ENCODE data around the gene RNF11. TPM values are rescaled to one million over a fixed set of nuclear protein-coding genes. Genes with fewer than 3 reads are reported as not detected.

RNF11 gene
- polyA plus RNA-seq, 4 donors, result 123 to 165 (median 137) TPM

DNA sequence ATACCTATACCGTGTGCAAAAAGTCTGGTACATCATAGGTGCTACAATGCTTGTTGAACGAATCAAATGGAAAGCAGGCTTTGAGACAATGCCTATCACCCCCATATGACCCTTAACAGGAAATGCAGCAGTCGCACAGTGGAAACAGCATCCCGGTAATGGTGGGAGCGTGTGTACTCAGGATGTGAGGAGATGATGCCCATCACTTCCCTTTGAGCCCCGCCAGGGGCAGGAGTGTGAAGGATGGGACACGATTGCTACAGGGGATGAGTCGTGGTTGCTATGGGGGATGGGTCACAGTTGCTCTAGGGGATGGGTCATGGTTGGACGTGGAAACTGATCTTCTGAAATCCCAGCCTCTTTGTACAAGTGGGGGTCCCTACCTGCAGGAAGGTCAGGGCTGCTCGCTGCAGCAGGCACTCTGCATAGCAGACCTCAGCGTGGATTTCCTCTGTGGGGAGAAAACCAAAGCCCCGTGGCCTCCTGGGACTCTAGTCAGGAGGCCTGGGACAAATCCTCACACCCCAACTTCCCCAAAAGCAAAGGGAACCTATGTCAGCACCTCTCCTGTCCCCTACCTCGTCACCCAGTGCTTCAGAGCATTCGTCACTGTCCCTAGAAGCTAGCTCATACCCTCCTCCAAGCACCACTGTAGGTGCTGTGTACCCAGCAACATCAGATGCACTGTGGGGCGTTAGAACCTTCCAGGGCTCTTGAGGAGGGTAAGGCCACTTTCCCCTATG, 75.0 kb downstream of the RNF11 start:
- DNase-seq (ENCODE audit: low read depth in 4 of 4, low spot score in 3 of 4), result no peak

DNA sequence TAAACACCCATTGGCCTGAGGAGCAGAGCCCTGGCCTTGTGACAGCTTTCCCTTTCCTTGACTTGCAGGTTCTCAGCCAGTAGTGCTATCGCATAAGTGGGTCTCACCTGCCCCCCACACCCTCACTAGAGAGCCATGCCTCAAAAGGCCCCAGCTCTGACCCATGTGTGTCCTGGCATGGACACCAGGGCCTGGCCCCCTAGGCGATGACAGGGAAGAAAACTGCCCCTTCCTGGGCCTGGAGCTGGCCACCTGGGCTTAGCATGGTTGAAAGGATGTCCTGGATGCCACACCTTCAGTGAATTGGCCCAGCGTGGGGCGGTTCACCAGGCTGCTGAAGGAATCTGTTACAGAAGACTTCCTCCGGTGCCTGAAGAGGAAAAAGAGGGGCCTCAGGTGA, 75.8 kb downstream of the RNF11 start:
- DNase-seq (ENCODE audit: low read depth in 4 of 4, low spot score in 3 of 4), result no peak

DNA sequence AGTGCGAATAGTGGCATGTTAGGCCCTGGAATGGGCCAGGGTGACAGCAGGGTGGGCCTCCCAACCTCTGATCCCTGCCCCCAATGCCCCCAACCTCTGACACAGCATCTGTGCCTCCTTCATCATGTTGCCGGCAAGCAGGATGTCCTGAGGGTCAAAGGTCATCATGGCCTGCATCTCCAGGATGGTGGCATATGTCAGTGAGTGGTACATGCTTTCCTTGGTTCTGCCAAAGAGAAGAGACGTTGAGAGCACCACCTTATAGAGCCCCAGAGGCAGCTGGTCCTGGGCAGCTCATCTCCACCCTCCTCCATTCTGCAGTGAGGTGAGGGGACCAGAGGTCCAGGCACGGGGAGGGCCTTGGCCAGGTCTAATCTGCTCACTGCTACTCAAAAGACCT, 76.6 kb downstream of the RNF11 start:
- no peak for DNase-seq (ENCODE audit: low read depth in 4 of 4, low spot score in 3 of 4)

DNA sequence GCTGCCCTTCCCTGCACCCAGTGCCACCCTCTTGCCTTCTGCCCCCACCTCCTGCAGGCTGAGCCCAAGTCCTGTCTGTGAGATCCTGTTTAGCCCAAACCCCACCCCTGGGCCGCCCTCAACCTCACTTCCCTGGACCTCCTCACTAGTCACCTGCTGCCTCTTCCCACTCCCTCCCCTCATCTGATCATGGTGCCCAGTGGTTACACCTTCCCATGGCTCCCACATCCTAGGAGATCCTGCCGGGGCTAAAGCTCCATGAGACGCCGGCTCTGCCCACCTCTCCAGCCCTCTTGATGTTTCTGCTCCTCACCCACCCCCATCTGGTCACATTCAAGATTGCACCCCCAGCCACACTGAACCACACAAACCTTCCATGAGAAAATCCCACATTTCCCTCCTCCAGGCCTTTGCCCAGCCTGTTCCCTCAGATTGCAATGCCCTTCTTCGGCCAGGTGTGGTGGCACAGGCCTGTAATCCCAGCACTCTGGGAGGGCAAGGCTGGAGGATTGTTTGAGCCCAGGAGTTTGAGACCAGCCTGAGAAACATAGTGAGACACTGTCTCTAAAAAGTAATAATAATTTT, 77.3 kb downstream of the RNF11 start:
- no peak for DNase-seq (ENCODE audit: low read depth in 4 of 4, low spot score in 3 of 4)

DNA sequence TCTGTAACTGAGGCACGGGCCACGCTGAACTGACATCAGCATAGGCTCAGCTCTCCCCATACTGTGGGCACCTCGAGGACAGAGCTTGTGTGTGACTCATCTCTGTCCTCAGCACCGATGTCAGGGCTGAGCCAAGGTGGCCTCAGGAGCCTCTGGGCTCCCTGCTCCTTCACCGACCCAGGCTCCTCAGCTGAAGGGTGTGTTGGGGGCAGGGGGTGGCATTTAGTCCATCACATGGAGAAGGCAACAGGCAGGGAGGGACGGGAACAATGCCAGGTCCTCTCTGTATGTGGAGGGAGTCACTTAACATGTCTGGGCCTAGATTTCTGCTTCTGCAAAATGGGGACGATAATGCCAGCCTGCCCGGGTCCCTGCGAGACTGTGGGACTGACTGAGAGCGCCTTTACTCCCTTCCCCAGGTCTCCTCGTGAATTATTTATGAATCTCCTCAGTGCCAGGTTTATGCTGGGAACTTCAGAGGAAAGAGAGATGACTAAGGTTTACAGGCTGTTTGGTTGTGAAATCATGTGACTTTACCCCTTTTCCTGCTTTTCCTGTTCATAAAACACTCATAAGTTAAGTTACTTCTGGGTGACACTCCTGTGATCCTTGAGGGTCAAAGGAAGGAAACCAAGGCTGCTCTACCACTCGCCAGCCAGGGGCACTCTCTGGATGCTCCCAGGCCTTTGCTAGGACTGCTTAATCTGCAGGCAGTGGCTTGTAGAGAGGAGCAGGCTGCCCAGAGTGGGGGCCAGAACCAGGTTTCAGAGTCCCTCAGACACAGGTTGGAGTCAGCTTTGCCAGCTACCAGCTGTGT, 78.1 kb downstream of the RNF11 start:
- DNase-seq (ENCODE audit: low read depth in 4 of 4, low spot score in 3 of 4), result no peak

DNA sequence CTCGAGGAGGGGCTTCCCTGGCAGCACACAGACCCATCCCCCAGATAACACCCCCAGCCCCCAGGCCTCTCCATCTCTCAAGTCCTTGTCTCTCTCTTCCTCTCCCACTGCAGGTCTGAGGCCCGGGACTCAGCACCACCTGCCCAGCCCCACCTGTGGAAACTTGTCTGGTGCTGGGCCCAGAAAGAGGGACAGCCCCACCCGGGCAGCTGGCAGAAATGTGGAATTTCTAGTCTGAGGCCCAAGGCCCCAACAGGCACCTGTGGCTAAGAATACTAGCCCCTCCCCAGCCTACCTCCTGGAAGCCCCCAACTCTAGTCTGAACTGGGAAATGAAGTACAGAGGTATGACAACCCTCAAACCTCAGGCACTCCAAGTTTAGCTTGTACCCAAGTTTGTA, 78.9 kb downstream of the RNF11 start:
- DNase-seq (ENCODE audit: low read depth in 4 of 4, low spot score in 3 of 4), result no peak

DNA sequence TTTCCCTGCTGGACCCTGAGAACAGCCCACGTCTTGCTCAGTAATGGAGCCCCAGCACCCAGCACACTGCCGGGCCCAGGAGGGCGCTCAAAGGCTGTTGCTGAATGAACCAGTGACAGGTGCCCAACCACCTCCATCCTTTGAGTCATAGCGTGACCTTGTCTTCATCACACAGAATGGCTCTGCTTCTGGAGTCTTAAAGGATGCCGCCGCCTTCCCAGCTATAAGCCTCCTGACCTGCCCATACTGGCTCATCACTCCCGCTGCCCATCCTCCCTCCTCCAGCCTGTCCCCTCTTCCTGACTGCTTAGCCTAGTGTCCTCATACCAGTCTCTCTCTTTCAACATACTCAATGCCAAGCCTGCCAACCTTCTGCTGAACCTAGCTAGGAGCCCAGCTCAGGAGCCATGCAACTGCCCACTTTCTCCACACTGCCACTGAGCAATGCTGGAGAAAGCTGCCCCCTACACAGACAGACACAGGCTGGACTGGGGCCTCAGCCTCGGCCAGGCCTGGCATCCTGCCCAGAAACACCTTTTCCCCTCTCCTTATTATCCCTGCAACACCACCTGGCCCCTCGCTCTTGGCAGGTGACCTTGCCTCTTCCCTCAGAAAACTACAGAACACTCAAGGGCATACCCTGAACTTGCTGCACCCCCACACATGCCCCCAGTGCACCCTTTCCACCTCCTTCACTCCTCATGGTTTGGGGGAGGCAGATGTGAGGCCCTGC, 80.2 kb downstream of the RNF11 start:
- DNase-seq (ENCODE audit: low read depth in 4 of 4, low spot score in 3 of 4), result no peak

DNA sequence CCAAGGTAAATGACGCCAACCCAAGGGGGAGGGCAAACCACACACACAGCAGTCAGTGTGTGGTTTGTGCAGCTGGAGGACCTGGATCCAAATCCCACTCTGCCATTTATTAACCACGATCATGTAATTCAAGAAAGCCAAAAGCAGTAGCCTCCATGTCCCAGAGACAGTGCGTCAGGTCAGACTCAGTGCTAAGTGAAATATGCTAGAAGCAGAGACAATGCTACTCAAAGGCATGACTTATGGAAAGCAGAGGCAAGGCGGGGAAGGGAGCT, 80.7 kb downstream of the RNF11 start:
- DNase-seq (ENCODE audit: low read depth in 4 of 4, low spot score in 3 of 4), result no peak

DNA sequence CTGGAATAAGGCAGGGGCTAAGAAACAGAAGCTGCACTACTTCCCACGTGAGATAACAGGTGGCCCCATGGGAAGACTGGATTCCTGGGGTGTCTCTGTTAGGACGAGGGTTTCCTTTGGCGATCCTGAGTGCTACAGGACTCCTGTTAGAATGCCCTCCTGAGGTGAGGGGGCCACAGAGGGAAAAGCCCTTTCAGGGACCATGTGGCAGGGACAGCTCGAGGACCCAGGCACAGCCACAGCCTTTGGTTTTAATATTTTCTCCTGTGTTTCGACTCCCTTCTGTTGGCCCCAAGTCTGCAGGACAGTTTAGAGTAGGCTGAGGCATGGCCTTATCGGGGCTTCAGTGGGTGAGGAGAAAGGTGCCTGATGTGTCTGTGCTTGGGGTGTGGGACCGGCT, 81.7 kb downstream of the RNF11 start:
- no peak for DNase-seq (ENCODE audit: low read depth in 4 of 4, low spot score in 3 of 4)

DNA sequence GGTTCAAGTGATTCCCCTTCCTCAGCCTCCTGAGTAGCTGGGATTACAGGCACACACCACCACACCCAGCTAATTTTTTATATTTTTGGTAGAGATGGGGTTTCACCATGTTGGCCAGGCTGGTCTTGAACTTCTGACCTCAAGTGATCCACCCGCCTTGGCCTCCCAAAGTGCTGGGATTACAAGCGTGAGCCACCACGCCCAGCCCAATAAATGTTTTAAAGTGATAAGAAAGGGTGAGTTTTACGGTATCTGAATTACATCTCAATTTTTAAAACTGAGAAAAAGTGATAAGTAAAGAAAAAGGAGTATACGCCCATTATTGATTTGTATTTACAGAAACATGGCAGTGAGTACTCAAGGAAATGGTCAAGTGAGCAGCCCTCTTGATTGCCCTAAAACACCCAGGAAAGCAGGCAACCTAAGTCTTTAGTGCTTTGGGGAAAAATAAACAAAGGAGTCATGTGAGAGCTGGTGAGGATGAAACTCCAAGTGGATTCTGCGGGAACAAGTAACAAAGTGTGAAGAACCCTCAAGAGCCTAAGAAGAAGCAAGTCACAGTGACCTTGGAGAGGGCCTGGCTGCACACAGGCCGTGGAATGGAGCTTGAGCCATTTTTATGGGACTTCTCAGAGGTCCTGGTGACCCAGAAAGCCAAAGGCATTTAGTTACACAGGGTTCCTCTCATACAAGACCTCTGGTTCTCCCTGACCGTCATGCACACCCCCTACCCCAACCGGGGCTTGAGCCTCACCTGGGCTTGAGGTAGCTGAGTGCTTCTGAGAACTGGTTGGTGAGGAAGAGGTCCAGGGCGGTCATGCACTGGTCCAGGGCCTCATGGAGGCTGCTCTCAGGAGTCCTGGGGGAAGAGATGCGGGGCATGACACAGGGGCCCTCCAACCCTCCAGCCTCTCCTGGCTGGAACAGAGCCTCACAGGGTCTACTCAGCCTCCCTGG, 85.2 kb downstream of the RNF11 start:
- no peak for DNase-seq (ENCODE audit: low read depth in 4 of 4, low spot score in 3 of 4)

DNA sequence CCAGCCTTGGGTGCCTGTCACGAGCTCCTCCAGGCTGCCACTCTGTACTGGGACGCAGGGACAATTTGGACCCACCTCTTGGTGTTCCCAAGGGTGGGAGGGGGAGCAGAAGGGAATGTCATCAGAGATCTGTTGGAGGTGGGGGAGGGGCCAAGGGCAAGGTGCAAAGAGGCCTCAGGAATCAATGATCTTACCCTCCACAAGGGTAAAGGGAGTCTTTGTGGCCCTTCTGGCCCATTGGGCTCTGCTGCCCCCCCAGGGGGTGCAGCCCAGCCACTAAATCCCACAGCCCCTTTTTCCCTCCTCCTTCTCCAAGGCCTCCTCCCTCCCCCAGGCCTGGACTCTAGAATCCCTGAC, 85.8 kb downstream of the RNF11 start:
- no peak for DNase-seq (ENCODE audit: low read depth in 4 of 4, low spot score in 3 of 4)

DNA sequence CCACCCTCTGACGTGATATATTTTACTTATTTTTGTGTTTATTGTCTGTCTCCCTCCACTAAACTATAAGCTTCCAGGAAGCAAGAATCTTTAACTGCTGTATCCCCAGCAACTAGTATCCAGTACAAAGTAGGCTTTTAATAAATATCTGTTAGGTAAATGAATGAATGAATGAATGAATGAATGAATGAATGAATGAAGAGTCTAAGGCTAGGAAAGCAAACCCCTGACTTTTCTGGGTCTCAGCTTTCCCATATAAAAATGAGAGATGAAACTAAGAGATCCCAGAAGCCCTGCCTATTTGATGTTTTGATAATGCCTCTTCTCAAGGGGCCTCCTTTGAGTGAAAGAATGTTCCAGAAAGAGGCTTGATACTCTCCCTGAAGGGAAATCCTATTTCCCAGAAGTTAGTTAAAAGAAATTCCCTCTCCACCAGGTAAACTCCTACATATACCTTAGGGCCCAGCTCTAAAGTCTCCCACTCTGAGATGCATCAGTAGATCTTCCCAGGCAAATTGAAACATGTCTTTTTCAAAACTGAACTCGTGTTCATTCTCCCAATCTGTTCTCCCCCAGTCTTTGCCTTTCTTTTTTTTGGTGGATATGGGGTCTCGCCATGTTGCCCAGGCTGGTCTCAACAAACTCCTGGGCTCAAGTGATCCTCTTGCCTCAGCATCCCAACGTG, 86.5 kb downstream of the RNF11 start:
- no peak for DNase-seq (ENCODE audit: low read depth in 4 of 4, low spot score in 3 of 4)

Other genes with a start within 250 kb of the RNF11 start
- not detected for gene C1orf185, start 134.0 kb upstream of the RNF11 start, polyA plus RNA-seq (ENCODE audit: insufficient read length in 4 of 4)
- gene TTC39A, start 94.3 kb downstream of the RNF11 start, polyA plus RNA-seq (ENCODE audit: insufficient read length in 4 of 4), result 10 to 100 TPM in 1 of 4 donors, 1 to 10 TPM in 3; 1.1 to 11.0 (median 8.5) TPM

Data from left renal pelvis (tissue), 4 donors.